Stomach (tissue), 9 donors: ENCODE results near the gene RPS6KA2. TPM values are rescaled to one million over a fixed set of nuclear protein-coding genes. Genes with fewer than 3 reads are reported as not detected.

Experiments used
- DNase-seq, 2 donors: peaks; one replicate each; pipeline versions ENCODE4 v3.0.0 to v3.0.0-alpha.2; 2013 to 2019
- H3K27ac ChIP-seq, 5 donors: fragments of 200-600 bp in 4 of 5; sonication (generic) in 4 of 5; one replicate each; pipeline ENCODE4 v1.5.1; 2013 to 2019; ENCODE audit warnings: mild to moderate bottlenecking in 1 of 5, moderate library complexity in 1 of 5
- H3K27me3 ChIP-seq, 3 donors: fragments of 200-600 bp; sonication (generic); one replicate each; pipeline ENCODE4 v1.5.1; 2017 to 2019; ENCODE audit warnings: mixed run types in 1 of 3
- H3K36me3 ChIP-seq, 4 donors: fragments of 200-600 bp; sonication (generic); 1 replicate in 3 of 4; 2 replicates in 1 of 4; pipeline ENCODE4 v1.5.1; 2016 to 2019
- H3K4me1 ChIP-seq, 4 donors: fragments of 200-600 bp; sonication (generic); one replicate each; pipeline ENCODE4 v1.5.1; 2016 to 2019
- H3K4me3 ChIP-seq, 4 donors: fragments of 200-600 bp; sonication (generic) in 3 of 4; one replicate each; pipeline ENCODE4 v1.5.1; 2016 to 2019; ENCODE audit warnings: mild to moderate bottlenecking in 1 of 4
- H3K9me3 ChIP-seq, 4 donors: fragments of 200-600 bp; sonication (generic); one replicate each; pipeline ENCODE4 v1.5.1; 2016 to 2019
- EP300 ChIP-seq: sonication (generic); formaldehyde crosslinking; IDR thresholded peaks from one replicate; pipeline ENCODE4 v1.6.1; 2017; ENCODE audit warnings: antibody characterized with exemption
- POLR2A ChIP-seq, 4 donors: fragments of 450-650 bp; IDR thresholded peaks; one replicate each; pipeline ENCODE4 v1.6.1; 2016; ENCODE audit warnings: antibody characterized with exemption in 4 of 4, control low read depth in 2 of 4, mild to moderate bottlenecking in 1 of 4, moderate library complexity in 1 of 4
- POLR2AphosphoS5 ChIP-seq, 3 donors: sonication (generic); formaldehyde crosslinking; IDR thresholded peaks; one replicate each; pipeline ENCODE4 v1.6.1; 2016; ENCODE audit warnings: antibody characterized with exemption in 3 of 3
- WGBS, 5 donors: extraction: QIAGEN DNeasy Blood & Tissue Kit in 3 of 5; methylation state at CpG; one replicate each; pipeline versions ENCODE4 v1.1.5 to v1.1.7; 2013 to 2018; 5-methylcytosine and 5-hydroxymethylcytosine counted together
- intact Hi-C: fragments of 100-400 bp; cut with DNase I; formaldehyde crosslinking; loops from one replicate; pipeline ENCODE4 v1.15.1; 2023; ENCODE audit warnings: low total_unique reads
- polyA plus RNA-seq, 3 donors: library from polyadenylated mRNA; stranded (reverse); fragments of 200-250 nt; gene quantifications; one replicate each; pipeline ENCODE4 v1.2.3, GENCODE V29; 2013
- total RNA-seq, 5 donors: library from RNA; depleted of rRNA; stranded (reverse); fragments of >200 nt; gene quantifications; one replicate each; pipeline versions ENCODE4 v1.1.0 to v1.2.3, GENCODE V29; 2014 to 2016
- TF ChIP-seq, protein P1 (sequence below), 7 experiments: fragments of 450-650 bp in 4 of 7; fragments of 200-600 bp in 3 of 7; sonication (generic) in 3 of 7; IDR thresholded peaks; one replicate each; pipeline ENCODE4 v1.5.1; 2016 to 2019; ENCODE audit warnings: antibody characterized with exemption in 7 of 7, control low read depth in 2 of 7, mild to moderate bottlenecking in 1 of 7
- donor health status: healthy with polysubstance abuse.
- donor health status: Bipolar disorder and iron deficiency.
- donor health status: healthy.

The RPS6KA2 gene
- total and polyA plus RNA-seq, 8 donors = 10.9 to 150 (median 68.0) TPM

GRCh38 chr6:166560222-166560621, 66.8 kb downstream of the RPS6KA2 start:
- WGBS, 5 donors = 94 to 99% (median 96%) methylated on average over 3 of the region's 3 CpGs
- Histone ChIP-seq H3K9me3 (no peaks in the 10 kb centered on the region), H3K4me3 (no peak overlapping the region), H3K27ac (no peak overlapping the region), H3K36me3 (peaks cover 0 to 9% (median 2%) of the 10 kb centered on the region in 4 donors), H3K27me3 (no peaks in the 10 kb centered on the region), H3K4me1 (peaks cover 8 to 30% (median 17%) of the 10 kb centered on the region in 4 donors)
- no peak for TF ChIP-seq POLR2A (IDR thresholded peaks at IDR 0.05)
- intact Hi-C loops = no loop called here
- DNase-seq = no peak

GRCh38 chr6:166559662-166560061, 67.4 kb downstream of the RPS6KA2 start:
- WGBS, 5 donors = 88 to 100% (median 95%) methylated on average over 1 of the region's 1 CpG

DNA sequence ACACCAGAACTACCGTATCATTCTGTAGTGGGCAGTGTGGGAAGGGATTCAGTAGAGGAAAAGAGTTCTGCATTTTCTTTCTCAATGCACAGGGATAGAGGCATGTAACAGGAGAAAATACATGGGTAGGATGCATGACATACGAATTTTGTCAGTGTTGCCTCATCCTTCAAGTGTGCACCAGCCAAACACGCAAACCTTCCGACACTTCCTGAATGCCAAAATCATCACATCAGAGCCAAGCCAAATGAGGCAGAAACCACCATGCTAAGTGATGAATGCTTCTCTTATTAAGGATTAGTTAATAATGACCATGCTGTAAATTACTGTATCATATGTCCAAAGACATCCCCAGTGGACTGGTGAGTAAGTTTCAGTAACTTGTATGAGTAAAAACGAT, 67.8 kb downstream of the RPS6KA2 start:
- no peak overlapping the region for H3K4me3 ChIP-seq
- no peak overlapping the region for H3K27ac ChIP-seq
- no peaks in the 10 kb centered on the region for H3K27me3 ChIP-seq
- H3K4me1 ChIP-seq = peaks cover 8 to 41% (median 21%) of the 10 kb centered on the region in 4 donors
- no peaks in the 10 kb centered on the region for H3K9me3 ChIP-seq
- TF ChIP-seq POLR2A (IDR thresholded peaks at IDR 0.05) = no peak
- TF ChIP-seq EP300 = no peak
- TF ChIP-seq, protein P1, sequence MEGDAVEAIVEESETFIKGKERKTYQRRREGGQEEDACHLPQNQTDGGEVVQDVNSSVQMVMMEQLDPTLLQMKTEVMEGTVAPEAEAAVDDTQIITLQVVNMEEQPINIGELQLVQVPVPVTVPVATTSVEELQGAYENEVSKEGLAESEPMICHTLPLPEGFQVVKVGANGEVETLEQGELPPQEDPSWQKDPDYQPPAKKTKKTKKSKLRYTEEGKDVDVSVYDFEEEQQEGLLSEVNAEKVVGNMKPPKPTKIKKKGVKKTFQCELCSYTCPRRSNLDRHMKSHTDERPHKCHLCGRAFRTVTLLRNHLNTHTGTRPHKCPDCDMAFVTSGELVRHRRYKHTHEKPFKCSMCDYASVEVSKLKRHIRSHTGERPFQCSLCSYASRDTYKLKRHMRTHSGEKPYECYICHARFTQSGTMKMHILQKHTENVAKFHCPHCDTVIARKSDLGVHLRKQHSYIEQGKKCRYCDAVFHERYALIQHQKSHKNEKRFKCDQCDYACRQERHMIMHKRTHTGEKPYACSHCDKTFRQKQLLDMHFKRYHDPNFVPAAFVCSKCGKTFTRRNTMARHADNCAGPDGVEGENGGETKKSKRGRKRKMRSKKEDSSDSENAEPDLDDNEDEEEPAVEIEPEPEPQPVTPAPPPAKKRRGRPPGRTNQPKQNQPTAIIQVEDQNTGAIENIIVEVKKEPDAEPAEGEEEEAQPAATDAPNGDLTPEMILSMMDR (IDR thresholded peaks at IDR 0.05) = no peak
- no peak for TF ChIP-seq POLR2AphosphoS5 (IDR thresholded peaks at IDR 0.05)
- 89 to 93% (median 93%) methylated on average over 5 of the region's 5 CpGs for WGBS, 5 donors
- H3K36me3 ChIP-seq = peaks cover 0 to 9% (median 0%) of the 10 kb centered on the region in 4 donors
- no peak for DNase-seq
- intact Hi-C loops = no loop called here

More at GRCh38 chr6:166559662-166560061, 67.4 kb downstream of the RPS6KA2 start:
- Histone ChIP-seq H3K27ac (no peak overlapping the region), H3K27me3 (no peaks in the 10 kb centered on the region), H3K36me3 (peaks cover 0 to 9% (median under 1%) of the 10 kb centered on the region in 4 donors), H3K4me3 (no peak overlapping the region), H3K9me3 (no peaks in the 10 kb centered on the region), H3K4me1 (peaks cover 8 to 36% (median 19%) of the 10 kb centered on the region in 4 donors)
- no peak for TF ChIP-seq POLR2AphosphoS5 (IDR thresholded peaks at IDR 0.05)
- TF ChIP-seq, protein P1 (IDR thresholded peaks at IDR 0.05) = no peak
- no peak for TF ChIP-seq POLR2A (IDR thresholded peaks at IDR 0.05)
- TF ChIP-seq EP300 = no peak
- no peak for DNase-seq
- intact Hi-C loops = no loop called here

GRCh38 chr6:166558156-166559005, 68.7 kb downstream of the RPS6KA2 start:
- peak overlapping the region in 1 of 5 donors; percentile 83 for H3K27ac ChIP-seq
- TF ChIP-seq POLR2AphosphoS5 (IDR thresholded peaks at IDR 0.05) = no peak
- TF ChIP-seq EP300 = no peak
- TF ChIP-seq, protein P1 (IDR thresholded peaks at IDR 0.05) = no peak
- no peak for TF ChIP-seq POLR2A (IDR thresholded peaks at IDR 0.05)
- H3K27me3 ChIP-seq = no peaks in the 10 kb centered on the region
- no peaks in the 10 kb centered on the region for H3K9me3 ChIP-seq
- peaks cover 11 to 48% (median 25%) of the 10 kb centered on the region in 4 donors for H3K4me1 ChIP-seq
- H3K4me3 ChIP-seq = no peak overlapping the region
- no peak for DNase-seq
- H3K36me3 ChIP-seq = peaks cover 0 to 9% (median 0%) of the 10 kb centered on the region in 4 donors
- WGBS, 5 donors = 92 to 98% (median 96%) methylated on average over 12 of the region's 12 CpGs
- intact Hi-C loops = no loop called here
